GM19238 (cell line): ENCODE results near the gene EMSY.

ENCODE experiments used
- DNase-seq: peaks from one replicate; pipeline ENCODE4 v3.0.0; 2011; ENCODE audit warnings: low spot score; ENCODE audit not compliant: insufficient read length

EMSY gene

GRCh38 chr11:76523786-76524436 is 79.1 kb downstream of the EMSY start:
- DNase-seq: no peak

GRCh38 chr11:76524461-76524860 is 79.6 kb downstream of the EMSY start:
- DNase-seq: no peak

- no peak for DNase-seq
Measured at GRCh38 chr11:76524919-76525318, 80.1 kb downstream of the EMSY start.

- DNase-seq: no peak
Measured at GRCh38 chr11:76526878-76527277, 82.1 kb downstream of the EMSY start.

GRCh38 chr11:76542436-76542835 is 97.6 kb downstream of the EMSY start:
- DNase-seq: no peak

GRCh38 chr11:76543006-76543703 is 98.3 kb downstream of the EMSY start:
- DNase-seq: no peak

- DNase-seq: no peak
Measured at GRCh38 chr11:76550781-76551180, 106.0 kb downstream of the EMSY start.

GRCh38 chr11:76551400-76551799 is 106.6 kb downstream of the EMSY start:
- no peak for DNase-seq

GRCh38 chr11:76552987-76553386 is 108.2 kb downstream of the EMSY start:
- DNase-seq: no peak

- no peak for DNase-seq
Measured at GRCh38 chr11:76553554-76554476, 109.0 kb downstream of the EMSY start.

- no peak for DNase-seq
Measured at GRCh38 chr11:76554767-76555166, 109.9 kb downstream of the EMSY start.

- no peak for DNase-seq
Measured at GRCh38 chr11:76557466-76557865, 112.6 kb downstream of the EMSY start.

GRCh38 chr11:76558473-76558872 is 113.7 kb downstream of the EMSY start:
- no peak for DNase-seq

- DNase-seq: no peak
Measured at GRCh38 chr11:76558891-76559290, 114.1 kb downstream of the EMSY start.

- DNase-seq: no peak
Measured at GRCh38 chr11:76559346-76559745, 114.5 kb downstream of the EMSY start.

GRCh38 chr11:76560219-76560618 is 115.4 kb downstream of the EMSY start:
- no peak for DNase-seq

GRCh38 chr11:76561245-76561644 is 116.4 kb downstream of the EMSY start:
- no peak for DNase-seq

GRCh38 chr11:76562541-76562940 is 117.7 kb downstream of the EMSY start:
- no peak for DNase-seq

- DNase-seq: no peak
Measured at GRCh38 chr11:76564364-76564763, 119.5 kb downstream of the EMSY start.

GRCh38 chr11:76566811-76567210 is 122.0 kb downstream of the EMSY start:
- no peak for DNase-seq

- DNase-seq: no peak
Measured at GRCh38 chr11:76567261-76567660, 122.4 kb downstream of the EMSY start.

- DNase-seq: no peak
Measured at GRCh38 chr11:76568139-76568538, 123.3 kb downstream of the EMSY start.
